IMR-90 (cell line): Measurements from ENCODE around the gene DRICH1. TPM values are rescaled to one million over a fixed set of nuclear protein-coding genes. Genes with fewer than 3 reads are reported as not detected.

Experiments used
- ATAC-seq: fragments of 200-7000 bp; cut with Tn5 transposase; 2 replicates; pipeline ENCODE4 v1.9.1; 2020; ENCODE audit warnings: low read depth, mild to moderate bottlenecking, moderate library complexity
- BruUV-seq: library from RNA; stranded (reverse); fragments of 400-500 nt; replicated peaks from 2 replicates; lab custom pipeline; 2021; lab: Mats Ljungman, UMichigan
- CTCF ChIA-PET: fragments of 300-600 bp; formaldehyde crosslinking; extraction: SDS; loops from one replicate; lab custom pipeline; 2021; ENCODE audit warnings: antibody characterized with exemption; lab: Yijun Ruan, JAX
- POLR2A ChIA-PET: fragments of 300-600 bp; sonication (Branson Sonifier 250); formaldehyde crosslinking; loops from one replicate; lab custom pipeline; 2022; ENCODE audit warnings: antibody characterized with exemption; ENCODE audit not compliant: unreplicated experiment; lab: Charles Lee
- DNase-seq: peaks from one replicate; pipeline ENCODE4 v3.0.0; 2013
- H2AFZ ChIP-seq: replicated peaks from 2 replicates; pipeline ENCODE3; 2013; ENCODE audit warnings: low read length, mild to moderate bottlenecking; ENCODE audit not compliant: poor library complexity
- H2AK5ac ChIP-seq: 2 replicates; pipeline ENCODE4 v1.6.1; 2013; ENCODE audit warnings: low read depth, low read length, inconsistent platforms
- H2AK9ac ChIP-seq: replicated peaks from 2 replicates; pipeline ENCODE3; 2013; ENCODE audit warnings: mild to moderate bottlenecking, low read depth, low read length, moderate library complexity; ENCODE audit not compliant: poor library complexity
- H2BK120ac ChIP-seq: 2 replicates; pipeline ENCODE4 v1.6.1; 2013; ENCODE audit warnings: low read depth, low read length, inconsistent platforms
- H2BK15ac ChIP-seq: 3 replicates; pipeline ENCODE4 v1.6.1; 2013; ENCODE audit warnings: low read depth, low read length, inconsistent platforms
- H2BK20ac ChIP-seq: 2 replicates; pipeline ENCODE4 v1.6.1; 2013; ENCODE audit warnings: low read depth, mild to moderate bottlenecking, inconsistent platforms, low read length, moderate library complexity
- H2BK5ac ChIP-seq: 2 replicates; pipeline ENCODE4 v1.6.1; 2013; ENCODE audit warnings: mild to moderate bottlenecking, low read depth, low read length, inconsistent platforms; ENCODE audit not compliant: poor library complexity, severe bottlenecking
- H3K14ac ChIP-seq: replicated peaks from 2 replicates; pipeline ENCODE4 v1.6.1; 2013; ENCODE audit warnings: low read depth, low read length, inconsistent platforms
- H3K18ac ChIP-seq: 2 replicates; pipeline ENCODE4 v1.6.1; 2013; ENCODE audit warnings: low read depth, low read length, control low read depth
- H3K23ac ChIP-seq: 2 replicates; pipeline ENCODE4 v1.6.1; 2013; ENCODE audit warnings: low read depth, low read length, inconsistent platforms
- H3K27ac ChIP-seq: 2 replicates; pipeline ENCODE4 v1.5.1; 2013; ENCODE audit warnings: mild to moderate bottlenecking, control low read depth, low read length; ENCODE audit not compliant: insufficient read depth
- H3K27me3 ChIP-seq: 2 replicates; pipeline ENCODE4 v1.6.1; 2013; ENCODE audit warnings: low read length; ENCODE audit not compliant: control insufficient read depth, insufficient read depth
- H3K36me3 ChIP-seq: 2 replicates; pipeline ENCODE4 v1.6.1; 2013; ENCODE audit warnings: low read length, mixed read lengths; ENCODE audit not compliant: control insufficient read depth, insufficient read depth
- H3K4ac ChIP-seq: 2 replicates; pipeline ENCODE4 v1.6.1; 2013; ENCODE audit warnings: low read depth, low read length, inconsistent platforms
- H3K4me1 ChIP-seq: 2 replicates; pipeline ENCODE4 v1.6.1; 2013; ENCODE audit warnings: low read length, mixed read lengths; ENCODE audit not compliant: control insufficient read depth, insufficient read depth
- H3K4me2 ChIP-seq: 2 replicates; pipeline ENCODE4 v1.6.1; 2013; ENCODE audit warnings: low read depth, mild to moderate bottlenecking, control low read depth, low read length, moderate library complexity
- H3K4me3 ChIP-seq: 2 replicates; pipeline ENCODE4 v1.5.1; 2013; ENCODE audit warnings: low read depth, mild to moderate bottlenecking, control low read depth, low read length, moderate library complexity; ENCODE audit not compliant: insufficient read depth
- H3K56ac ChIP-seq: 2 replicates; pipeline ENCODE4 v1.6.1; 2013; ENCODE audit warnings: low read length, inconsistent platforms; ENCODE audit not compliant: insufficient read depth; ENCODE audit errors: extremely low read depth
- H3K79me1 ChIP-seq, 2 experiments: 2 replicates each; pipeline ENCODE4 v1.6.1; 2013; ENCODE audit warnings: low read length in 2 of 2, inconsistent platforms in 1 of 2, low read depth in 1 of 2
- H3K9ac ChIP-seq: 2 replicates; pipeline ENCODE4 v1.6.1; 2013; ENCODE audit warnings: low read depth, low read length, control low read depth
- H3K9me1 ChIP-seq: 2 replicates; pipeline ENCODE4 v1.6.1; 2013; ENCODE audit warnings: low read length, inconsistent platforms; ENCODE audit not compliant: insufficient read depth
- H3K9me3 ChIP-seq: 2 replicates; pipeline ENCODE4 v1.6.1; 2013; ENCODE audit warnings: low read length; ENCODE audit not compliant: control insufficient read depth, insufficient read depth
- H4K20me1 ChIP-seq: 2 replicates; pipeline ENCODE4 v1.6.1; 2013; ENCODE audit warnings: low read length, inconsistent platforms; ENCODE audit not compliant: insufficient read depth
- H4K5ac ChIP-seq: 2 replicates; pipeline ENCODE4 v1.6.1; 2013; ENCODE audit warnings: mild to moderate bottlenecking, low read depth, low read length, control low read depth
- H4K8ac ChIP-seq, 2 experiments: 2 replicates each; pipeline ENCODE4 v1.6.1; 2013; ENCODE audit warnings: low read depth in 2 of 2, low read length in 2 of 2, control low read depth in 1 of 2, inconsistent platforms in 1 of 2
- H4K91ac ChIP-seq: 2 replicates; pipeline ENCODE4 v1.6.1; 2013; ENCODE audit warnings: low read depth, low read length, inconsistent platforms; ENCODE audit not compliant: insufficient read depth
- BHLHE40 ChIP-seq: fragments of 150-350 bp; IDR thresholded peaks from 2 replicates; pipeline ENCODE4 v1.6.1; 2016; ENCODE audit warnings: mild to moderate bottlenecking, low read depth, low read length
- CEBPB ChIP-seq: IDR thresholded peaks from 2 replicates; pipeline ENCODE4 v1.6.1; 2012; ENCODE audit warnings: low read depth, low read length, improper control_type of control experiment
- CHD1 ChIP-seq: IDR thresholded peaks from 2 replicates; pipeline ENCODE4 v1.6.1; 2012; ENCODE audit warnings: low read depth, low read length, improper control_type of control experiment
- FOS ChIP-seq: fragments of 150-350 bp; IDR thresholded peaks from 2 replicates; pipeline ENCODE4 v1.6.1; 2016; ENCODE audit warnings: low read depth, low read length
- MAFK ChIP-seq: IDR thresholded peaks from 2 replicates; pipeline ENCODE4 v1.6.1; 2012; ENCODE audit warnings: low read depth, low read length, improper control_type of control experiment
- MAZ ChIP-seq: IDR thresholded peaks from 2 replicates; pipeline ENCODE4 v1.6.1; 2012; ENCODE audit warnings: low read depth, mild to moderate bottlenecking, low read length, improper control_type of control experiment, moderate library complexity, borderline replicate concordance
- MXI1 ChIP-seq: IDR thresholded peaks from 2 replicates; pipeline ENCODE4 v1.6.1; 2012; ENCODE audit warnings: low read depth, mild to moderate bottlenecking, low read length, moderate library complexity, borderline replicate concordance
- NFE2L2 ChIP-seq: fragments of 150-350 bp; IDR thresholded peaks from 2 replicates; pipeline ENCODE4 v1.6.1; 2016; ENCODE audit warnings: low read depth, mild to moderate bottlenecking, low read length
- POLR2A ChIP-seq: IDR thresholded peaks from 2 replicates; pipeline ENCODE4 v1.6.1; 2012; ENCODE audit warnings: mild to moderate bottlenecking, low read depth, low read length
- RAD21 ChIP-seq: IDR thresholded peaks from 2 replicates; pipeline ENCODE4 v1.6.1; 2012; ENCODE audit warnings: low read length, improper control_type of control experiment
- RCOR1 ChIP-seq: IDR thresholded peaks from 2 replicates; pipeline ENCODE4 v1.6.1; 2012; ENCODE audit warnings: mild to moderate bottlenecking, low read length, improper control_type of control experiment; ENCODE audit not compliant: insufficient replicate concordance
- RFX5 ChIP-seq: IDR thresholded peaks from 2 replicates; pipeline ENCODE4 v1.8.0; 2012; ENCODE audit warnings: low read depth, mild to moderate bottlenecking, low read length, moderate library complexity
- SMC3 ChIP-seq: fragments of 150-350 bp; IDR thresholded peaks from 2 replicates; pipeline ENCODE4 v1.6.1; 2016; ENCODE audit warnings: low read depth, mild to moderate bottlenecking, antibody characterized with exemption, low read length, moderate library complexity
- USF2 ChIP-seq: fragments of 150-350 bp; IDR thresholded peaks from 2 replicates; pipeline ENCODE4 v1.6.1; 2017; ENCODE audit warnings: mild to moderate bottlenecking, antibody characterized with exemption, low read length, low read depth
- WGBS, 2 experiments: methylation state at CpG; one replicate each; pipeline versions ENCODE4 v1.1.5 to v1.1.7; 2013; ENCODE audit warnings: missing lambda C conversion rate in 2 of 2; ENCODE audit not compliant: insufficient read length in 1 of 2; ENCODE audit errors: extremely low coverage in 2 of 2; 5-methylcytosine and 5-hydroxymethylcytosine counted together
- dilution Hi-C: fragments of 300-500 bp; cut with HindIII; formaldehyde crosslinking; loops from one replicate; pipeline ENCODE4 v1.14.3; 2018; ENCODE audit warnings: low sequenced_read_pairs; ENCODE audit not compliant: unreplicated experiment
- in situ Hi-C: fragments of 300-500 bp; cut with MboI; formaldehyde crosslinking; loops from 3 replicates; pipeline ENCODE4 v1.14.3; 2019; ENCODE audit warnings: low sequenced_read_pairs, inconsistent platforms, mixed read lengths
- intact Hi-C: fragments of 100-400 bp; cut with micrococcal nuclease; formaldehyde crosslinking; loops from 2 replicates; pipeline ENCODE4 v1.10.0; 2022
- polyA plus RNA-seq, 3 experiments: library from polyadenylated mRNA; depleted of rRNA; stranded (reverse); fragments of >200 nt; gene quantifications; 2 replicates each; pipeline ENCODE4 v1.2.3, GENCODE V29; 2012; ENCODE audit warnings: low replicate concordance in 1 of 3
- total RNA-seq: library from RNA; depleted of rRNA; stranded (reverse); fragments of >200 nt; gene quantifications from 2 replicates; pipeline ENCODE4 v1.2.3, GENCODE V29; 2012
- TF ChIP-seq, protein P1 (sequence below): conservative IDR thresholded peaks from 2 replicates; pipeline ENCODE4 v1.5.1; 2012; ENCODE audit warnings: mild to moderate bottlenecking, low read depth, low read length, improper control_type of control experiment
- TF ChIP-seq, protein P2 (sequence below): fragments of 150-350 bp; IDR thresholded peaks from 2 replicates; pipeline ENCODE4 v1.6.1; 2016; ENCODE audit warnings: low read depth, mild to moderate bottlenecking, low read length, moderate library complexity, borderline replicate concordance

Gene DRICH1
- total and polyA plus RNA-seq, 2 of the 4 experiments (the other 2 are of a cell fraction), result 0.14 TPM; not detected in 1

DNA sequence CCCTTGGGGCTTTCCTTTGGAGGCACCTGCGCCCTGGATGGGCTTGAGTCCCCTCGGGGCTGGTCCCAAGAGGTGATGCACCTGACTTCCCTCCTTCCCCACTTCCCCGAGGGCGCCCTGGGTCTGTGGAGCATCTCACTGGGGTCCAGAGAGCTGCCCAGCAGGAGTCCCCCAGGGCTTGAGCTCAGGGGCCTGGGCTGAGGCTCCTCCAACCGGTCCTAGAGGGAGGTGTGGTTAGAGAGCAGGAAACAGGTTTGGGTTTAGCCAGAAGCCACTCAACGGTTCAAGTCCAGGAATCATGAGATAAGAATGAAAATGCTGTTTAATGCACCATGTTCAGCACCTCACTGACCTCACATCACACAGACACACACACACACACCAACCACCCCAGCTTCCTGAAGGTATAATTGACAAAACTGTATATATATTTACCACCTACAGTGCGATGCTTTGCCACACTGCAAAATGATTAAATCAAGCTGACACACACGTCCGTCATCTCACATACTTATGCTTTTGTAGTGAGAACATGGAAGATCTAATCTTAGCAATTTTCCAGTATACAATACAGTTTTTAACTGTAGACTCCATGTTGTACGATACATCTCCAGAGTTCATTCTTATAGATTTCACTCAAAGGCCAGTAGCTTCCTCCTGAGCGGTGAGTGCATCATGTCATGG, 51.4 kb downstream of the DRICH1 start:
- H3K9me3 ChIP-seq, result no peaks in the 10 kb centered on the region
- H4K91ac ChIP-seq, result no peak overlapping the region
- H2AK9ac ChIP-seq, result no peak overlapping the region
- H2BK120ac ChIP-seq, result no peak overlapping the region
- no peak overlapping the region for H3K14ac ChIP-seq
- no peak for TF ChIP-seq MAZ
- TF ChIP-seq, protein P1, sequence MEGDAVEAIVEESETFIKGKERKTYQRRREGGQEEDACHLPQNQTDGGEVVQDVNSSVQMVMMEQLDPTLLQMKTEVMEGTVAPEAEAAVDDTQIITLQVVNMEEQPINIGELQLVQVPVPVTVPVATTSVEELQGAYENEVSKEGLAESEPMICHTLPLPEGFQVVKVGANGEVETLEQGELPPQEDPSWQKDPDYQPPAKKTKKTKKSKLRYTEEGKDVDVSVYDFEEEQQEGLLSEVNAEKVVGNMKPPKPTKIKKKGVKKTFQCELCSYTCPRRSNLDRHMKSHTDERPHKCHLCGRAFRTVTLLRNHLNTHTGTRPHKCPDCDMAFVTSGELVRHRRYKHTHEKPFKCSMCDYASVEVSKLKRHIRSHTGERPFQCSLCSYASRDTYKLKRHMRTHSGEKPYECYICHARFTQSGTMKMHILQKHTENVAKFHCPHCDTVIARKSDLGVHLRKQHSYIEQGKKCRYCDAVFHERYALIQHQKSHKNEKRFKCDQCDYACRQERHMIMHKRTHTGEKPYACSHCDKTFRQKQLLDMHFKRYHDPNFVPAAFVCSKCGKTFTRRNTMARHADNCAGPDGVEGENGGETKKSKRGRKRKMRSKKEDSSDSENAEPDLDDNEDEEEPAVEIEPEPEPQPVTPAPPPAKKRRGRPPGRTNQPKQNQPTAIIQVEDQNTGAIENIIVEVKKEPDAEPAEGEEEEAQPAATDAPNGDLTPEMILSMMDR, result no peak
- TF ChIP-seq SMC3, result no peak
- TF ChIP-seq MAFK, result no peak
- no peak for TF ChIP-seq RFX5
- TF ChIP-seq FOS, result no peak
- TF ChIP-seq, protein P2, sequence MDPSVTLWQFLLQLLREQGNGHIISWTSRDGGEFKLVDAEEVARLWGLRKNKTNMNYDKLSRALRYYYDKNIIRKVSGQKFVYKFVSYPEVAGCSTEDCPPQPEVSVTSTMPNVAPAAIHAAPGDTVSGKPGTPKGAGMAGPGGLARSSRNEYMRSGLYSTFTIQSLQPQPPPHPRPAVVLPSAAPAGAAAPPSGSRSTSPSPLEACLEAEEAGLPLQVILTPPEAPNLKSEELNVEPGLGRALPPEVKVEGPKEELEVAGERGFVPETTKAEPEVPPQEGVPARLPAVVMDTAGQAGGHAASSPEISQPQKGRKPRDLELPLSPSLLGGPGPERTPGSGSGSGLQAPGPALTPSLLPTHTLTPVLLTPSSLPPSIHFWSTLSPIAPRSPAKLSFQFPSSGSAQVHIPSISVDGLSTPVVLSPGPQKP, result no peak
- no peak for TF ChIP-seq CHD1
- TF ChIP-seq CEBPB, result no peak
- no peak for TF ChIP-seq NFE2L2
- TF ChIP-seq RAD21, result no peak
- TF ChIP-seq BHLHE40, result no peak
- no peak for TF ChIP-seq USF2
- TF ChIP-seq POLR2A, result no peak
- no peak for TF ChIP-seq MXI1
- no peak for TF ChIP-seq RCOR1
- no peak overlapping the region for H2BK20ac ChIP-seq
- no peaks in the 10 kb centered on the region for H4K20me1 ChIP-seq
- H3K79me1 ChIP-seq, result no peaks in the 10 kb centered on the region
- no TSS peak for BruUV-seq
- H3K36me3 ChIP-seq, result no peaks in the 10 kb centered on the region
- H3K18ac ChIP-seq, result no peak overlapping the region
- WGBS, 2 experiments, result no CpG with 5 or more reads among the region's 11 CpGs
- H3K4me1 ChIP-seq, result no peaks in the 10 kb centered on the region
- in situ Hi-C loops (no loop called here), dilution Hi-C loops (no loop called here), intact Hi-C loops (no loop called here)
- ChIA-PET CTCF (interaction anchor here (0.9 kb wide), 1 partner anchor 10 kb away, joined by 4 read pairs; no protein-coding TSS in a partner anchor), POLR2A (interaction anchor here (0.5 kb wide), 1 partner anchor 259 kb away, joined by 5 read pairs; no protein-coding TSS in a partner anchor)
- no peak overlapping the region for H2AK5ac ChIP-seq
- no peak overlapping the region for H3K4ac ChIP-seq
- DNase-seq (no peak), ATAC-seq (no peak)
- H3K27me3 ChIP-seq, result peaks cover 20% of the 10 kb centered on the region; the same call in 1 of the 2 replicates
- no peak overlapping the region for H4K8ac ChIP-seq
- H3K23ac ChIP-seq, result no peak overlapping the region
- H3K9ac ChIP-seq, result no peak overlapping the region
- H2BK15ac ChIP-seq, result no peak overlapping the region
- no peak overlapping the region for H3K27ac ChIP-seq
- H3K9me1 ChIP-seq, result no peaks in the 10 kb centered on the region
- no peak overlapping the region for H3K4me2 ChIP-seq
- H2AFZ ChIP-seq, result no peak overlapping the region
- no peak overlapping the region for H2BK5ac ChIP-seq
- H3K4me3 ChIP-seq, result no peak overlapping the region
- no peak overlapping the region for H4K5ac ChIP-seq
- no peak overlapping the region for H3K56ac ChIP-seq
